MM.1S (cell line): ENCODE measurements around the gene OR2H1.

Experiments used
- DNase-seq: peaks from one replicate; pipeline ENCODE4 v3.0.0-alpha.2; 2015
- H2AFZ ChIP-seq: fragments of 300-600 bp; sonication (generic); 2 replicates; pipeline ENCODE4 v1.6.0; 2016; ENCODE audit warnings: antibody characterized with exemption, low read length
- H3F3A ChIP-seq: fragments of 300-600 bp; sonication (generic); 2 replicates; pipeline ENCODE4 v1.6.1; 2016; ENCODE audit warnings: mild to moderate bottlenecking, antibody characterized with exemption, low read length, moderate library complexity, mixed read lengths; ENCODE audit not compliant: insufficient read depth
- H3K27ac ChIP-seq: fragments of 300-600 bp; sonication (generic); 2 replicates; pipeline ENCODE4 v1.5.1; 2016; ENCODE audit warnings: mild to moderate bottlenecking, low read length
- H3K27me3 ChIP-seq: fragments of 300-600 bp; sonication (generic); replicated peaks from 2 replicates; pipeline ENCODE4 v1.6.0; 2016; ENCODE audit warnings: low read length; ENCODE audit not compliant: insufficient read depth
- H3K36me3 ChIP-seq: fragments of 300-600 bp; sonication (generic); replicated peaks from 2 replicates; pipeline ENCODE4 v1.6.1; 2016; ENCODE audit warnings: mild to moderate bottlenecking, low read length, mixed read lengths; ENCODE audit not compliant: insufficient read depth
- H3K4me1 ChIP-seq: fragments of 300-600 bp; sonication (generic); 2 replicates; pipeline ENCODE4 v1.6.1; 2016; ENCODE audit warnings: low read length, mixed read lengths
- H3K4me2 ChIP-seq: fragments of 300-600 bp; sonication (generic); 2 replicates; pipeline ENCODE4 v1.6.0; 2016; ENCODE audit warnings: low read depth, low read length
- H3K4me3 ChIP-seq: fragments of 300-600 bp; sonication (generic); 2 replicates; pipeline ENCODE4 v1.5.1; 2016; ENCODE audit warnings: low read length, mixed read lengths
- H3K79me2 ChIP-seq: fragments of 300-600 bp; sonication (generic); 2 replicates; pipeline ENCODE4 v1.6.1; 2016; ENCODE audit warnings: mixed run types, low read length, mixed read lengths
- H3K9ac ChIP-seq: fragments of 300-600 bp; sonication (generic); 2 replicates; pipeline ENCODE4 v1.6.1; 2016; ENCODE audit warnings: low read length, mixed read lengths
- H3K9me2 ChIP-seq: fragments of 300-600 bp; sonication (generic); replicated peaks from 2 replicates; pipeline ENCODE4 v1.6.1; 2016; ENCODE audit warnings: mild to moderate bottlenecking, low read length, mixed read lengths; ENCODE audit not compliant: insufficient read depth
- H3K9me3 ChIP-seq: fragments of 300-600 bp; sonication (generic); replicated peaks from 2 replicates; pipeline ENCODE4 v1.6.1; 2016; ENCODE audit warnings: mild to moderate bottlenecking, low read length, mixed read lengths; ENCODE audit not compliant: insufficient read depth
- H4K20me1 ChIP-seq: fragments of 300-600 bp; sonication (generic); 2 replicates; pipeline ENCODE4 v1.6.1; 2016; ENCODE audit warnings: mild to moderate bottlenecking, low read length, moderate library complexity, mixed read lengths; ENCODE audit not compliant: insufficient read depth
- CTCF ChIP-seq: fragments of 300-600 bp; sonication (generic); IDR thresholded peaks from 2 replicates; pipeline ENCODE4 v1.5.1; 2016; ENCODE audit warnings: antibody characterized with exemption, low read length, mixed read lengths
- EZH2 ChIP-seq: fragments of 300-600 bp; sonication (generic); optimal IDR thresholded peaks from 2 replicates; pipeline ENCODE3; 2017; ENCODE audit warnings: low read depth, mild to moderate bottlenecking, antibody characterized with exemption, low read length, mixed read lengths
- EZH2phosphoT487 ChIP-seq: fragments of 300-600 bp; sonication (generic); IDR thresholded peaks from 2 replicates; pipeline ENCODE4 v1.6.1; 2018; ENCODE audit warnings: antibody characterized with exemption, low read length

The OR2H1 gene

GRCh38 chr6:29474996-29475395 is 18.0 kb downstream of the OR2H1 start:
- H3K36me3 ChIP-seq = no peaks in the 10 kb centered on the region
- TF ChIP-seq CTCF (no peak), EZH2 (no peak), EZH2phosphoT487 (no peak)

GRCh38 chr6:29477923-29478450 is 21.0 kb downstream of the OR2H1 start:
- Histone ChIP-seq H4K20me1 (no peaks in the 10 kb centered on the region), H2AFZ (no peak overlapping the region)
- DNase-seq = no peak

More at GRCh38 chr6:29474996-29475395, 18.0 kb downstream of the OR2H1 start:
- Histone ChIP-seq H3K9me3 (no peaks in the 10 kb centered on the region), H3F3A (no peaks in the 10 kb centered on the region), H4K20me1 (no peaks in the 10 kb centered on the region), H3K4me1 (no peaks in the 10 kb centered on the region), H3K4me2 (no peak overlapping the region), H2AFZ (no peak overlapping the region), H3K4me3 (no peak overlapping the region), H3K9me2 (no peaks in the 10 kb centered on the region), H3K27me3 (no peaks in the 10 kb centered on the region), H3K27ac (no peak overlapping the region), H3K79me2 (no peaks in the 10 kb centered on the region), H3K9ac (no peak overlapping the region)
- DNase-seq = no peak

GRCh38 chr6:29478740-29479139 is 21.8 kb downstream of the OR2H1 start:
- H3K27ac ChIP-seq = no peak overlapping the region
- no peaks in the 10 kb centered on the region for H3K27me3 ChIP-seq
- DNase-seq = no peak
- H4K20me1 ChIP-seq = no peaks in the 10 kb centered on the region
- no peak for TF ChIP-seq CTCF
- TF ChIP-seq EZH2phosphoT487 = no peak
- TF ChIP-seq EZH2 = no peak
- no peaks in the 10 kb centered on the region for H3K9me3 ChIP-seq
- no peaks in the 10 kb centered on the region for H3K4me1 ChIP-seq
- H3K4me3 ChIP-seq = no peak overlapping the region
- no peaks in the 10 kb centered on the region for H3F3A ChIP-seq
- H2AFZ ChIP-seq = no peak overlapping the region
- H3K36me3 ChIP-seq = no peaks in the 10 kb centered on the region
- no peak overlapping the region for H3K9ac ChIP-seq
- no peak overlapping the region for H3K4me2 ChIP-seq
- H3K9me2 ChIP-seq = no peaks in the 10 kb centered on the region
- H3K79me2 ChIP-seq = no peaks in the 10 kb centered on the region

More at GRCh38 chr6:29477923-29478450, 21.0 kb downstream of the OR2H1 start:
- TF ChIP-seq CTCF (no peak), EZH2phosphoT487 (no peak), EZH2 (no peak)
- H3K9ac ChIP-seq = no peak overlapping the region
- no peaks in the 10 kb centered on the region for H3K79me2 ChIP-seq
- no peaks in the 10 kb centered on the region for H3K36me3 ChIP-seq
- H3K27me3 ChIP-seq = no peaks in the 10 kb centered on the region
- H3K9me3 ChIP-seq = no peaks in the 10 kb centered on the region
- no peaks in the 10 kb centered on the region for H3F3A ChIP-seq
- no peak overlapping the region for H3K4me3 ChIP-seq
- no peaks in the 10 kb centered on the region for H3K9me2 ChIP-seq
- H3K4me1 ChIP-seq = no peaks in the 10 kb centered on the region
- no peak overlapping the region for H3K27ac ChIP-seq
- H3K4me2 ChIP-seq = no peak overlapping the region
